Activated CD8-positive, alpha-beta T cell treated with anti-CD3 and anti-CD28 coated beads for 36 hours (primary cell): ENCODE measurements around the gene SCP2. TPM values are rescaled to one million over a fixed set of nuclear protein-coding genes. Genes with fewer than 3 reads are reported as not detected.

Experiments used
- ATAC-seq: fragments of 200-7000 bp; cut with Tn5 transposase; one replicate; pipeline ENCODE4 v1.10.0; 2021; ENCODE audit warnings: mild to moderate bottlenecking, moderate library complexity
- CTCF ChIA-PET: fragments of 350-600 bp; sonication (Branson Sonifier 250); formaldehyde crosslinking; loops from one replicate; lab custom pipeline; 2021; ENCODE audit warnings: antibody characterized with exemption; lab: Charles Lee
- POLR2A ChIA-PET: fragments of 350-600 bp; sonication (Branson Sonifier 250); formaldehyde crosslinking; loops from one replicate; lab custom pipeline; 2021; ENCODE audit warnings: antibody characterized with exemption; lab: Charles Lee
- DNase-seq: peaks from one replicate; pipeline ENCODE4 v3.0.0-alpha.2; 2020
- H3K27ac Mint-ChIP-seq: one replicate; pipeline ENCODE4 v1.8.0; 2021; ENCODE audit warnings: mild to moderate bottlenecking, mixed read lengths
- H3K27me3 Mint-ChIP-seq: one replicate; pipeline ENCODE4 v1.8.0; 2021; ENCODE audit warnings: mixed read lengths
- H3K36me3 Mint-ChIP-seq: one replicate; pipeline ENCODE4 v1.8.0; 2021; ENCODE audit warnings: low read depth, mixed read lengths
- H3K4me1 Mint-ChIP-seq: one replicate; pipeline ENCODE4 v1.8.0; 2021; ENCODE audit warnings: low read depth, mixed read lengths
- H3K4me3 Mint-ChIP-seq: one replicate; pipeline ENCODE4 v1.8.0; 2021; ENCODE audit warnings: mild to moderate bottlenecking, moderate library complexity, mixed read lengths
- H3K9me3 Mint-ChIP-seq: one replicate; pipeline ENCODE4 v1.8.0; 2021; ENCODE audit warnings: mixed read lengths
- intact Hi-C: fragments of 100-400 bp; cut with micrococcal nuclease; formaldehyde crosslinking; loops from one replicate; pipeline ENCODE4 v1.10.0; 2022
- total RNA-seq, 2 experiments: library from RNA; stranded (reverse); gene quantifications; one replicate each; pipeline ENCODE4 v1.2.3, GENCODE V29; 2021
- TF ChIP-seq, protein P1 (sequence below): fragments of 200-600 bp; IDR thresholded peaks from one replicate; pipeline ENCODE4 v1.8.0; 2022; ENCODE audit warnings: antibody characterized with exemption, mild to moderate bottlenecking

SCP2 gene
- total RNA-seq, 2 experiments from 2014 or later, result 60.7 to 66.8 TPM

DNA sequence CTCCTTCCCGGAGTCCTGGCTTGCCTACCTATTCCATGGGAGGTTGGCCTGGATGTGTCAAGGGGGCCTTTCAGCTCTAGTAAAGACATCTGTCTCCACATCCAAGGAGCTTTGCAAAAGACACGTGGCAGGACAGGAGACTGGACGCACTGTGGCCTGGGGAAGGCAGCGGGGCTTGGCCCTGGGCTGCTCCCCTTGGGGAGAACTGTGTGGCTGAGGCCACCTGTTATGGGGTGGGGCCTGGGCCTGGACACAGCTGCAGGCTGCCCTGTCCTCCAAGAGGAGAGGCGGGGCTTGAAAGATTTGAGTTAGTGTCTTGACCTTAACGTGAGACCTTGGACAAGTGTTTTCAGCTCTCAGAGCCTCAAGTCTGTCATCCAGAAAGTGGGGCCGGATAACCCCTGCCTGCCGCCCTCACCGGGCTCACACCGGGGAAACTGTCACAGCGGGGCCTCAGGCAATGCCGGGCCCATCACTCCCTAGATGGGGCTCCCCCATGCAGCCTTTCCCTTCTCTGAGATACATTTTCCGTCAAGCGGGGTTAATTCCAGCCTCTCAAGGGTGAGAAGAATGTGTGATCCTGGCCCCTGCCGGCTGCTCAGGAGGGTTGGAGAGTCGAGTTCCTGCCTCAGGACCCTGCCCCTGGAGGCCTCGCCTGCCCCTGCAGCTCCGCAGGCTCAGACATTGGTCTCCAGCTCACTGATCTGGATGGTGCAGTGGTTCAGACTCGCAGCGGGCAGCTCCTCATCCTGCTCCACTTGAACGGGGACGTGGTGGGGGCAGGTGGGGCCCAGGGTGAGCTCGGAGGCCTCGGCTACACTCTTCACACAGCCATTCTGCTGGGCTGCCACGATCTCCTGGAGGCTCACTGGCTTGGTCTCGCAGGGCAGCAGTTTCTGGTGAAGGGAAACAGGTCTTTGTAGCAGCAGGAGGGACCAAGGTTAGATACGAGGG lies 160.5 kb downstream of the SCP2 start:
- CTCF ChIA-PET, result no interaction called here
- H3K27ac Mint-ChIP-seq, result no peak overlapping the region

GRCh38 chr1:53088616-53089300 lies 161.7 kb downstream of the SCP2 start:
- DNase-seq (no peak), ATAC-seq (no peak)
- intact Hi-C loops, result no loop called here
- Mint-ChIP-seq H3K4me3 (no peak overlapping the region), H3K27ac (no peak overlapping the region), H3K9me3 (no peaks in the 10 kb centered on the region), H3K36me3 (no peaks in the 10 kb centered on the region), H3K27me3 (no peaks in the 10 kb centered on the region), H3K4me1 (no peaks in the 10 kb centered on the region)
- TF ChIP-seq, protein P1, sequence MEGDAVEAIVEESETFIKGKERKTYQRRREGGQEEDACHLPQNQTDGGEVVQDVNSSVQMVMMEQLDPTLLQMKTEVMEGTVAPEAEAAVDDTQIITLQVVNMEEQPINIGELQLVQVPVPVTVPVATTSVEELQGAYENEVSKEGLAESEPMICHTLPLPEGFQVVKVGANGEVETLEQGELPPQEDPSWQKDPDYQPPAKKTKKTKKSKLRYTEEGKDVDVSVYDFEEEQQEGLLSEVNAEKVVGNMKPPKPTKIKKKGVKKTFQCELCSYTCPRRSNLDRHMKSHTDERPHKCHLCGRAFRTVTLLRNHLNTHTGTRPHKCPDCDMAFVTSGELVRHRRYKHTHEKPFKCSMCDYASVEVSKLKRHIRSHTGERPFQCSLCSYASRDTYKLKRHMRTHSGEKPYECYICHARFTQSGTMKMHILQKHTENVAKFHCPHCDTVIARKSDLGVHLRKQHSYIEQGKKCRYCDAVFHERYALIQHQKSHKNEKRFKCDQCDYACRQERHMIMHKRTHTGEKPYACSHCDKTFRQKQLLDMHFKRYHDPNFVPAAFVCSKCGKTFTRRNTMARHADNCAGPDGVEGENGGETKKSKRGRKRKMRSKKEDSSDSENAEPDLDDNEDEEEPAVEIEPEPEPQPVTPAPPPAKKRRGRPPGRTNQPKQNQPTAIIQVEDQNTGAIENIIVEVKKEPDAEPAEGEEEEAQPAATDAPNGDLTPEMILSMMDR, result no peak
- ChIA-PET POLR2A (no interaction called here), CTCF (interaction anchor here (0.7 kb wide), 1 partner anchor 18 kb away, joined by 3 read pairs; no protein-coding TSS in a partner anchor)

More for the DNA sequence above, 160.5 kb downstream of the SCP2 start:
- intact Hi-C loops, result no loop called here
- Mint-ChIP-seq H3K9me3 (no peaks in the 10 kb centered on the region), H3K4me1 (no peaks in the 10 kb centered on the region), H3K27me3 (no peaks in the 10 kb centered on the region), H3K4me3 (no peak overlapping the region), H3K36me3 (no peaks in the 10 kb centered on the region)
- POLR2A ChIA-PET, result no interaction called here
- DNase-seq (no peak), ATAC-seq (no peak)
- TF ChIP-seq, protein P1, result no peak

DNA sequence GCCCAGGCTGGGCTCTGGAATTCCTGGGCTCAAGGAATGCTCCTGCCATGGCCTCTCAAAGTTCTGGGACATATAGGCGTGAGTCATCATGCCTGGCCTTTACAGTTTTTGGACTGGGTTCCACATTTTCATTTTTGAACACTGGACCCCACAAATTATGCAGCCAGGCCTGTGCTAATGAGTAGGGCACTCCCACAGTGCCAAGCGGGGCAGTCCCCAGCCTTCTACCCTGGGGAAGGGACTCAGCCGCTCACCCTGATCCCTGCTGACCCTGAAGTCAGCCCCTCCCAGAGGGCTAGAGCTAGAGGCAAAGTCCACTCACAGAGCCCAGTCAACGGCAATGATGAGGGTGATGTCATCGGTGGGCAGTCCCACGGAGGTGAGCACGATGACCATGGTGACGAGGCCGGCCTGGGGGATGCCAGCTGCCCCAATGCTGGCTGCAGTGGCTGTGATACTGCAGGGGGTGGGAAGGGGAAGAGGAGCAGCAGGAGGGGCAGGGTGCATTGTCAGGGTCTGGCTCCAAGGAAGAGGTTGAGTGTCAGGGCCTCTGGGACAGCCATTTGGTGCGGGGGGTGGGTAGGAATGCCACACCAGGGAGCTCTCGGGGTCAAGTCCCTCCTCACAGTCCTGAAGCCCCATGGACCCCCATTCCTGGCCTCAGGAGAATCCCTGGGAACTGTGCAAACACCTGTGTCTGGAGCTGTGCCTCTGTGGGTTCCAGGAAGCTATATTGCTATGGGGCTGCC lies 162.6 kb downstream of the SCP2 start:
- TF ChIP-seq, protein P1, result no peak
- Mint-ChIP-seq H3K4me3 (no peak overlapping the region), H3K27me3 (no peaks in the 10 kb centered on the region), H3K4me1 (no peaks in the 10 kb centered on the region), H3K36me3 (no peaks in the 10 kb centered on the region), H3K9me3 (no peaks in the 10 kb centered on the region), H3K27ac (no peak overlapping the region)
- intact Hi-C loops, result no loop called here
- DNase-seq, result no peak
- no peak for ATAC-seq
- ChIA-PET CTCF (interaction anchor here (0.7 kb wide), 1 partner anchor 17 kb away, joined by 3 read pairs; no protein-coding TSS in a partner anchor), POLR2A (no interaction called here)

- Mint-ChIP-seq H3K9me3 (no peaks in the 10 kb centered on the region), H3K4me3 (no peak overlapping the region), H3K4me1 (no peaks in the 10 kb centered on the region), H3K27me3 (no peaks in the 10 kb centered on the region), H3K36me3 (no peaks in the 10 kb centered on the region), H3K27ac (no peak overlapping the region)
- ATAC-seq (no peak), DNase-seq (no peak)
- intact Hi-C loops, result no loop called here
- TF ChIP-seq, protein P1, result no peak
- POLR2A ChIA-PET, result no interaction called here
- CTCF ChIA-PET, result no interaction called here
Observed at GRCh38 chr1:53090227-53091147, 163.4 kb downstream of the SCP2 start.
